CD4-positive, alpha-beta T cell treated with Interferon gamma for 1 hour (primary cell): ENCODE data around the gene SIK1.

Experiments used
- DNase-seq: peaks from one replicate; pipeline ENCODE4 v3.0.0-alpha.2; 2020

The SIK1 gene

DNA sequence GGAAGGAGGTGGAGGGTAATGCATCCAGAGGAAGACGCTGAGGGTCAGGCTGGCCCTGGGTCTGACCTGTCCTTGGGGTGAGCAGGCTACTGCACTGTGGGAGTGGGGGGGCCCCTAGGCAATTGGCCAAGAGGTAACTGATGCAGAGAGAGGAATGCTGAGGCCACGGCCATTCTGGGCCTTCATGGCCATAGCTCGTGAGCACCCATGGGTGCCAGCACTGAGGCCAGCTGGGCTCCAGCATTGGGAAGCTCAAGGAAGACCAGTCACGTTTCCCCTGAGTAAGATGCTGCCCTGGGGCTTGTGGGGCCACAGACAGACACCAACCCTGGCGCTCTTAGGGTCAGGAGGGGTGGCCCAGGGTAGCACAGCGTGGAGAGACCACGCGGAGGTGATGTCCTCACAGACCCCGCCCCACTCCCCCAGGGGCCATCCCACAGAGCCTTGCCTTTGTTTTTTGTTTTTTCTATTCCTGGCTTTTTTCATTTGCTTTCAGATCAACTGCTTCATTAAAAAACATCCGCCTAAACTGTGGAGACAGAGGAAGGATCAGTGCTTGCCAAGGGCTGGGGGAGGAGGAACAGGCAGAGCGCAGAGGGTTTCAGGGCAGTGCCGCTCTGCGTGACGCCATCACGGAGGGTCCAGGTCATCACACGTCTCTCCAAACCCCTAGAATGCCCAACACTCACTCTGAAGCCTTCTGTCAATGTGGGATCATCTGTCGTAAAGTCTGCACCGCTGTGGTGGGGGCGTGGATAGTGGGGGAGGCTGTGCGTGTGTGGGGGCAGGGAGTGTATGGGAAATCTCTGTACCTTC, 61.1 kb downstream of the SIK1 start:
- DNase-seq, result no peak

- no peak for DNase-seq
Measured at GRCh38 chr21:43364851-43365424, 62.0 kb downstream of the SIK1 start.
